Peyer's patch (tissue), 4 donors: ENCODE results near the gene IMPG1. TPM values are rescaled to one million over a fixed set of nuclear protein-coding genes. Genes with fewer than 3 reads are reported as not detected.

Source experiments
- DNase-seq, 3 donors: peaks; one replicate each; pipeline ENCODE4 v3.0.0-alpha.2; 2017 to 2019
- H3K27ac ChIP-seq, 4 donors: fragments of 200-600 bp; sonication (generic); one replicate each; pipeline ENCODE4 v1.5.1; 2016 to 2019
- H3K27me3 ChIP-seq, 2 donors: fragments of 200-600 bp; sonication (generic); one replicate each; pipeline ENCODE4 v1.5.1; 2019
- H3K36me3 ChIP-seq, 3 donors: fragments of 200-600 bp; sonication (generic); one replicate each; pipeline ENCODE4 v1.5.1; 2016 to 2019
- H3K4me1 ChIP-seq, 4 donors: fragments of 200-600 bp; sonication (generic); one replicate each; pipeline ENCODE4 v1.5.1; 2016 to 2019
- H3K4me3 ChIP-seq, 4 donors: fragments of 200-600 bp; sonication (generic); 1 replicate in 3 of 4; 2 replicates in 1 of 4; pipeline ENCODE4 v1.5.1; 2016 to 2019; ENCODE audit warnings: mild to moderate bottlenecking in 1 of 4
- H3K9me3 ChIP-seq, 4 donors: fragments of 200-600 bp; sonication (generic); one replicate each; pipeline ENCODE4 v1.5.1; 2016 to 2019; ENCODE audit warnings: mild to moderate bottlenecking in 1 of 4
- POLR2A ChIP-seq, 2 donors: fragments of 450-650 bp; IDR thresholded peaks; one replicate each; pipeline ENCODE4 v1.5.1; 2017; ENCODE audit warnings: antibody characterized with exemption in 2 of 2, mild to moderate bottlenecking in 2 of 2, moderate library complexity in 2 of 2
- small RNA-seq, 2 donors: library from RNA; depleted of rRNA; stranded (forward); fragments of <200 nt; gene quantifications; one replicate each; pipeline ENCODE3, GENCODE V24; 2016
- total RNA-seq, 4 donors: library from RNA; depleted of rRNA; stranded (reverse); fragments of >200 nt; gene quantifications; one replicate each; pipeline ENCODE4 v1.1.0, GENCODE V29; 2016
- TF ChIP-seq, protein P1 (sequence below), 6 experiments: fragments of 450-650 bp in 4 of 6; fragments of 200-600 bp in 2 of 6; sonication (generic) in 1 of 6; IDR thresholded peaks; one replicate each; pipeline ENCODE4 v1.5.1; 2017 to 2019; ENCODE audit warnings: antibody characterized with exemption in 6 of 6, mild to moderate bottlenecking in 3 of 6, moderate library complexity in 1 of 6

The IMPG1 gene
- total RNA-seq, 4 donors from 2014 or later: not detected

DNA sequence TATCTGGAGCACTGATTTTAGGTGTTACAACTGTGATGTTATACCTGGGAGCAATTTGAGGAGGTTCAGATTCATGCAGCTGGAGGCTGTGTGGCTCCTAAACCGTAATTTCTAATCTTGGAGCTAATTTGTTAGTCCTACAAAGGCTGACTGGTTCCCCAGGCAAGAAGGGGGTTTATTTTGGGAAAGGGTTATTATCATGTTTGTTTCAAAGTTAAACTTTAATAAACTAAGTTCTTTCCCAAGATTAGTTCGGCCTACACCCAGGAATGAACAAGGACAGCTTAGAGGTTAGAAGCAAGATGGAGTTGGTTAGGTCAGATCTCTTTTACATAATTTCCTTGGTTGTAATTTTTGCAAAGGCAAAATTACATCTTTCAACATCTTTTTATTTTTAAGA is 187.6 kb downstream of the IMPG1 start:
- H3K27me3 ChIP-seq: no peaks in the 10 kb centered on the region
- TF ChIP-seq, protein P1, sequence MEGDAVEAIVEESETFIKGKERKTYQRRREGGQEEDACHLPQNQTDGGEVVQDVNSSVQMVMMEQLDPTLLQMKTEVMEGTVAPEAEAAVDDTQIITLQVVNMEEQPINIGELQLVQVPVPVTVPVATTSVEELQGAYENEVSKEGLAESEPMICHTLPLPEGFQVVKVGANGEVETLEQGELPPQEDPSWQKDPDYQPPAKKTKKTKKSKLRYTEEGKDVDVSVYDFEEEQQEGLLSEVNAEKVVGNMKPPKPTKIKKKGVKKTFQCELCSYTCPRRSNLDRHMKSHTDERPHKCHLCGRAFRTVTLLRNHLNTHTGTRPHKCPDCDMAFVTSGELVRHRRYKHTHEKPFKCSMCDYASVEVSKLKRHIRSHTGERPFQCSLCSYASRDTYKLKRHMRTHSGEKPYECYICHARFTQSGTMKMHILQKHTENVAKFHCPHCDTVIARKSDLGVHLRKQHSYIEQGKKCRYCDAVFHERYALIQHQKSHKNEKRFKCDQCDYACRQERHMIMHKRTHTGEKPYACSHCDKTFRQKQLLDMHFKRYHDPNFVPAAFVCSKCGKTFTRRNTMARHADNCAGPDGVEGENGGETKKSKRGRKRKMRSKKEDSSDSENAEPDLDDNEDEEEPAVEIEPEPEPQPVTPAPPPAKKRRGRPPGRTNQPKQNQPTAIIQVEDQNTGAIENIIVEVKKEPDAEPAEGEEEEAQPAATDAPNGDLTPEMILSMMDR (IDR thresholded peaks at IDR 0.05): no peak
- H3K4me1 ChIP-seq: no peaks in the 10 kb centered on the region
- no peak overlapping the region for H3K4me3 ChIP-seq
- no peaks in the 10 kb centered on the region for H3K9me3 ChIP-seq
- peaks cover 0 to 7% (median 0%) of the 10 kb centered on the region in 3 donors for H3K36me3 ChIP-seq
- no peak overlapping the region for H3K27ac ChIP-seq
- DNase-seq: no peak

DNA sequence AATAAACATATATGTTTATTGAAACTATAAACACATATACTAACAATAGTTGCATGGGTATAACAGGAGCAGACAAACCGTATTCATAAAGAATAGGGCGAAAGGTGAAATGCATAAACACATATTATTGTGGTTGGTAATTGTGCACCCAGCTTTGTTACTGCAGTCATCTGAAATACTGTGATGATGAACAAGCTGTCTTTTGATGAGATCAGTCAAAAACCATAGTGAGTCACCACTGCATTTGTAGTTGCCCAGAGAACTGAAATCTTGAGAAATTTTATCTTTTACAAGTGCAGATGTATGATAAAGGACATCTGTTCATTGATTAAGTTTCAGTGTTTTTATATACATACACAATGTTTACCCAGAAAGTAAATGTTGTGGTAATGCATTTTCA is 189.7 kb downstream of the IMPG1 start:
- H3K4me1 ChIP-seq: no peaks in the 10 kb centered on the region
- TF ChIP-seq, protein P1 (IDR thresholded peaks at IDR 0.05): no peak
- TF ChIP-seq POLR2A (IDR thresholded peaks at IDR 0.05): no peak
- no peak overlapping the region for H3K4me3 ChIP-seq
- no peaks in the 10 kb centered on the region for H3K9me3 ChIP-seq
- H3K27me3 ChIP-seq: no peaks in the 10 kb centered on the region
- H3K27ac ChIP-seq: no peak overlapping the region
- H3K36me3 ChIP-seq: peaks cover 0 to 23% (median 0%) of the 10 kb centered on the region in 3 donors
- no peak for DNase-seq

DNA sequence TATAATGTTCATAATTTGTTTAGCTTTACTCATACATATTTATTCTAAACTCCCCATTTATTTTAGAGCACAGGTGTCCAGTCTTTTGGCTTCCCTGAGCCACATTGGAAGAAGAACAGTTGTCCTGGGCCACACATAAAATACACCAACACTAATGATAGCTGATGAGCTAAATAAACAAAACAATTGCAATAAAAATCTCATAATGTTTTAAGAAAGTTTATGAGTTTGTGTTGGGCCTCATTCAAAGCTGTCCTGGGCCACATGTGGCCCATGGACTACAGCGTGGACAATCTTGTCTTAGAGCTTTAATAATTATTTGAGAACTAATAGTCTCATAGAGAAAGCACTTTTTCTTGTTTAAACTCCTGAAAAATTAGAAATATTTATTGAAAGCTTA is 192.2 kb downstream of the IMPG1 start:
- H3K4me3 ChIP-seq: no peak overlapping the region
- peaks cover 0 to 32% (median 0%) of the 10 kb centered on the region in 3 donors for H3K36me3 ChIP-seq
- DNase-seq: no peak
- no peaks in the 10 kb centered on the region for H3K27me3 ChIP-seq
- TF ChIP-seq, protein P1 (IDR thresholded peaks at IDR 0.05): no peak
- TF ChIP-seq POLR2A (IDR thresholded peaks at IDR 0.05): no peak
- no peaks in the 10 kb centered on the region for H3K4me1 ChIP-seq
- H3K9me3 ChIP-seq: no peaks in the 10 kb centered on the region
- H3K27ac ChIP-seq: no peak overlapping the region

DNA sequence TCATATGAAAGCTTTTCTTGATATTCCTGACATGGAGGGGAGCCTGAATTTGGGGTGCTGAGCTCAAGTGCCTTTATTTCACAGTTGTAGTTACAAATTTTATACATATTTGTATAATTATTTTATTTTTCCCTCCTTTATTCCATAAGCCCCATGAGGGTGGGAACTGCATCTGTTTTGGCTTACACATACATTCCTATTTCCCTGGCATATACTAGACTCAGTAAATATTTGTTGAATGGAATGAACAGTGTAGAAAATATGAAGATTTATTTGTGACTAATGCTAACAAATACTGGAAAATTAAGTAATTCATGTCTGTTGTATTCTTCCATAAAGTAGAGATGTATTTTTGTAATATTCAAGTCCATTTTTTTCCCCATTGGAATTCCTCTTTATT is 196.3 kb downstream of the IMPG1 start:
- Histone ChIP-seq H3K36me3 (peaks cover 0 to 50% (median 0%) of the 10 kb centered on the region in 3 donors), H3K9me3 (no peaks in the 10 kb centered on the region), H3K27me3 (no peaks in the 10 kb centered on the region), H3K4me1 (no peaks in the 10 kb centered on the region), H3K4me3 (no peak overlapping the region), H3K27ac (no peak overlapping the region)
- TF ChIP-seq, protein P1 (IDR thresholded peaks at IDR 0.05): no peak
- TF ChIP-seq POLR2A (IDR thresholded peaks at IDR 0.05): no peak
- DNase-seq: no peak

DNA sequence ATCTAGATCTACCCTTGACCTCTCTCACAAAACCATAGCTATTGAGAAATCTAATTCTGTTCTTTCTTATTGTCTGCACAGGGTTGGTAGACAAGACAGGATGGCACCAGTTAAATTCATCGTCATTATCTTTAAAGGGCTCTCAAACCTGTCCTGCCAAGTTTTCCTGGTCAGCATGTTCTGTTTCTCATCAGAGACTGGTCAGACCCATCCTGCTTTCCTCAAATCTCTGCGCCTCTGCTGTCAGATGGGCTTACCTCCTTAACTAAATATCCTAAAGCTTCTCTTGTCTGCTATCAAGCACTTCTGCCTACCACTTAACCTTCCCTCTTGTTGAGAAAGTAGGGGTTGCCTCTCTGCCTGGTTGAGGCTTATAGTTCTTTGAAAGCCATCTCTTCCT is 198.2 kb downstream of the IMPG1 start:
- no peak for DNase-seq
- TF ChIP-seq, protein P1 (IDR thresholded peaks at IDR 0.05): no peak
- TF ChIP-seq POLR2A (IDR thresholded peaks at IDR 0.05): no peak
- Histone ChIP-seq H3K9me3 (no peaks in the 10 kb centered on the region), H3K4me3 (no peak overlapping the region), H3K36me3 (peaks cover 0 to 49% (median 0%) of the 10 kb centered on the region in 3 donors), H3K27me3 (no peaks in the 10 kb centered on the region), H3K4me1 (no peaks in the 10 kb centered on the region), H3K27ac (no peak overlapping the region)

Small RNAs within 50 kb of the gene (small RNA-seq; reads per million reads assigned to genes)
- gene RF00019 (0 reads per million in 2 donors), gene RNU6-248P (0 reads per million in 2 donors)
